ENCODE results near the gene NTRK3.
"Not testable (repeated sequence)": the region's sequence is repeated elsewhere in the genome, so short reads cannot be mapped to it uniquely, and the experiment has no call there.

The NTRK3 gene

DNA sequence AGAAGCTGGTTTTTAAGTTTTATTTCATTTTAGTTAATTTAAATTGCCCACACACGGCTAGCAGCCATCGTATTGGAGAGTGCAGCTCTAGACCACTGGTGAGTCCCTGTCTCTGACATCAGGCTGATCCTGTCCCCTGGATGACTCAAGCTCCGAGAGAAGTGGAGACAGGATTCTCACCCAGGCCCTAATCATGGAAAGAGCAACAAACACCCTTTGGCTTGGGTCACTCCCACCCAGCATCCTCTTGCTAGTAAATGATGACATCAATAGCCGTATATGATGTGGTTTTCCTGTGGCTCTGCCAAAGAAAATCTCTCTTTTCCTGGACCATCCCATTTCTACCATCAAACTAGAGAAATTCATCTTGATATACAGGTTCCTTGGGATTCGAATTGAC, 182.2 kb downstream of the NTRK3 start:
- no peak for DNase-seq (ENCODE audit: low read depth)
- TF ChIP-seq, protein P1, sequence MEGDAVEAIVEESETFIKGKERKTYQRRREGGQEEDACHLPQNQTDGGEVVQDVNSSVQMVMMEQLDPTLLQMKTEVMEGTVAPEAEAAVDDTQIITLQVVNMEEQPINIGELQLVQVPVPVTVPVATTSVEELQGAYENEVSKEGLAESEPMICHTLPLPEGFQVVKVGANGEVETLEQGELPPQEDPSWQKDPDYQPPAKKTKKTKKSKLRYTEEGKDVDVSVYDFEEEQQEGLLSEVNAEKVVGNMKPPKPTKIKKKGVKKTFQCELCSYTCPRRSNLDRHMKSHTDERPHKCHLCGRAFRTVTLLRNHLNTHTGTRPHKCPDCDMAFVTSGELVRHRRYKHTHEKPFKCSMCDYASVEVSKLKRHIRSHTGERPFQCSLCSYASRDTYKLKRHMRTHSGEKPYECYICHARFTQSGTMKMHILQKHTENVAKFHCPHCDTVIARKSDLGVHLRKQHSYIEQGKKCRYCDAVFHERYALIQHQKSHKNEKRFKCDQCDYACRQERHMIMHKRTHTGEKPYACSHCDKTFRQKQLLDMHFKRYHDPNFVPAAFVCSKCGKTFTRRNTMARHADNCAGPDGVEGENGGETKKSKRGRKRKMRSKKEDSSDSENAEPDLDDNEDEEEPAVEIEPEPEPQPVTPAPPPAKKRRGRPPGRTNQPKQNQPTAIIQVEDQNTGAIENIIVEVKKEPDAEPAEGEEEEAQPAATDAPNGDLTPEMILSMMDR (IDR thresholded peaks at IDR 0.05; ENCODE audit: insufficient read depth, low read depth, low read length, missing control alignments), result no peak
- H3K4me3 ChIP-seq (ENCODE audit: low read length), result no peak overlapping the region

GRCh38 chr15:88073391-88073691, 183.2 kb downstream of the NTRK3 start:
- TF ChIP-seq, protein P1 (IDR thresholded peaks at IDR 0.05; ENCODE audit: insufficient read depth, low read depth, low read length, missing control alignments), result no peak
- no peak overlapping the region for H3K4me3 ChIP-seq (ENCODE audit: low read length)
- DNase-seq (ENCODE audit: low read depth), result no peak

- no peak for DNase-seq (ENCODE audit: low read depth)
- no peak overlapping the region for H3K4me3 ChIP-seq (ENCODE audit: low read length)
- TF ChIP-seq, protein P1 (IDR thresholded peaks at IDR 0.05; ENCODE audit: insufficient read depth, low read depth, low read length, missing control alignments), result no peak
These were observed 183.7 kb downstream of the NTRK3 start for GRCh38 chr15:88072598-88073390.

DNA sequence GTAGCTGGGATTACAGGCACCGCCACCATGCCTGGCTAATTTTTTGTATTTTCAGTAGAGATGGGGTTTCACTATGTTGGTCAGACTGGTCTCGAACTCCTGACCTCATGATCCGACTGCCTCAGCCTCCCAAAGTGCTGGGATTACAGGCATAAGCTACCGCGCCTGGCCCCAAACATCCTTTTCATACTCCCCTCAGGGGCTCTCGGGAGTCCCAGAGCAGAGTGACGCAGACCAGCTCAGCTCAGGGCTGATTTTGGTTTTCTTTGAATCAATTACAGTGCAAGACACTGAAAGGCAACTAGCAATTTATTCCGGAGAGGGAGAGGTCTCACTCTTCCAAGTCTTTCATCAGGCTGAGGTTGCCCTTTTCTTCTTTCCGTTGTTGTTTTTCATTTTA, 184.4 kb downstream of the NTRK3 start:
- DNase-seq (ENCODE audit: low read depth); H3K4me3 ChIP-seq (ENCODE audit: low read length): not testable (repeated sequence)

DNA sequence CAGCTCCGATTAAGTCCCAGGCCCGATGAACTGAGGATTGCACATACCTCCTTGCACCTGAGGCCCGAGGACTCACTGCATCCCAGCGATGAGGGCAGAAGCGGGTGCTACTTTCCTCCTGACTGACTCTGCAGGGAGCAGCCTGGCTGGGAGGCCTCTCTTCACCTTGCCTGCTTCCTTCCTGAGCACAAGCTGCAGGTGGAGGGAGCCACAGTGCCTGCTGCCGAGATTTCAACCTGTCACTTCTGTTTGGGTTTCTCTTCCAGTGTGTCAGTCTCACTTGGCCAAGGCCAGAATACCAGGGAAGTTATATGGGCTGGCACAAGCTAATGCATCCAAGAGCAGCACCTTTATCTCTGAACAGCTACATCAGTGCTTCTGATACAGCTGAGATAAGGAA, 185.4 kb downstream of the NTRK3 start:
- no peak for DNase-seq (ENCODE audit: low read depth)
- H3K4me3 ChIP-seq (ENCODE audit: low read length), result no peak overlapping the region
- TF ChIP-seq, protein P1 (IDR thresholded peaks at IDR 0.05; ENCODE audit: insufficient read depth, low read depth, low read length, missing control alignments), result no peak

DNA sequence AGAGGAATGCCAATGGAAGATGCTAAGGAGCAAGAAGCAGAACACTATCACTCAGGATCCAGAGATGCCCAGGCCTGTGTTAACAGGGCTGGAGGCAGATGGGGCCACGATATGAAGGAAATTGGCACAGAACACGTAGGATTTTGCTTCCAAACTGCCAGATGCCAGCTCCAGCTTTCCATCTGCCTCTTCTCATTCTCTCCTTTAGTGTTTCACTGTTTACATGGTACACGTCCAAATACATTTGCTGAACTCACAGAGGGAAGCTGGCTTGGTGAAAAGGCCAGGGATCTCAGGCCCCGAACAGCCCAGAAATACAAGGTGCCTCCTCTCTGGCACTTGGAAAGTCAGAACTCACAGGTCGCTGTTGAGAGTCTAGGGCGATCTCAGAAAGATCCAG, 187.0 kb downstream of the NTRK3 start:
- TF ChIP-seq, protein P1 (IDR thresholded peaks at IDR 0.05; ENCODE audit: insufficient read depth, low read depth, low read length, missing control alignments), result no peak
- no peak overlapping the region for H3K4me3 ChIP-seq (ENCODE audit: low read length)
- no peak for DNase-seq (ENCODE audit: low read depth)

GRCh38 chr15:88067331-88067685, 189.2 kb downstream of the NTRK3 start:
- TF ChIP-seq, protein P1 (IDR thresholded peaks at IDR 0.05; ENCODE audit: insufficient read depth, low read depth, low read length, missing control alignments), result no peak
- no peak for DNase-seq (ENCODE audit: low read depth)
- H3K4me3 ChIP-seq (ENCODE audit: low read length), result no peak overlapping the region
